ENCODE results near the gene MED12L.

DNA sequence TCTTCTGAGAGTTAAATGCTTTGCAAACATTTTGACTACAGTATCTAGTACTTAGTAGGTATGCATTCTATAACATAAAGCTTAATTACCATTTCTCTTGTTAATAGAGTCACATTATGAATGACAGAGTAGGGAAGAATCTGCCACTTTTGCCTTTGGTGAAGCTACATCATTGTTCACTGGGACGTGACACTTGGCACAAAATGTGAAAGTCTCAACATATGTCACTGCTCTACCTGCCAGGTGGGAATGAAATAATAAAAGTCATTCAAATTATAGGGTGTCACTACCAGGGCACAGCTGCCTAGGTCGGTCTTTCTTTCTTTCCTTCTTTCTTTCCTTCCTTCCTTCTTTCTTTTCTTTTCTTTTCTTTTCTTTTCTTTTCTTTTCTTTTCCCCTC lies 213.5 kb downstream of the MED12L start:
- TF ChIP-seq EZH2 (IDR thresholded peaks at IDR 0.05), result no peak
- TF ChIP-seq, protein P1, sequence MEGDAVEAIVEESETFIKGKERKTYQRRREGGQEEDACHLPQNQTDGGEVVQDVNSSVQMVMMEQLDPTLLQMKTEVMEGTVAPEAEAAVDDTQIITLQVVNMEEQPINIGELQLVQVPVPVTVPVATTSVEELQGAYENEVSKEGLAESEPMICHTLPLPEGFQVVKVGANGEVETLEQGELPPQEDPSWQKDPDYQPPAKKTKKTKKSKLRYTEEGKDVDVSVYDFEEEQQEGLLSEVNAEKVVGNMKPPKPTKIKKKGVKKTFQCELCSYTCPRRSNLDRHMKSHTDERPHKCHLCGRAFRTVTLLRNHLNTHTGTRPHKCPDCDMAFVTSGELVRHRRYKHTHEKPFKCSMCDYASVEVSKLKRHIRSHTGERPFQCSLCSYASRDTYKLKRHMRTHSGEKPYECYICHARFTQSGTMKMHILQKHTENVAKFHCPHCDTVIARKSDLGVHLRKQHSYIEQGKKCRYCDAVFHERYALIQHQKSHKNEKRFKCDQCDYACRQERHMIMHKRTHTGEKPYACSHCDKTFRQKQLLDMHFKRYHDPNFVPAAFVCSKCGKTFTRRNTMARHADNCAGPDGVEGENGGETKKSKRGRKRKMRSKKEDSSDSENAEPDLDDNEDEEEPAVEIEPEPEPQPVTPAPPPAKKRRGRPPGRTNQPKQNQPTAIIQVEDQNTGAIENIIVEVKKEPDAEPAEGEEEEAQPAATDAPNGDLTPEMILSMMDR (IDR thresholded peaks at IDR 0.05 in 2 of 3, conservative IDR thresholded peaks at IDR 0.05 in 1 of 3; ENCODE audit: borderline replicate concordance in 1 of 3, insufficient read depth in 1 of 3, low read depth in 2 of 3, low read length in 2 of 3), result no peak
- TF ChIP-seq POLR2A (IDR thresholded peaks at IDR 0.05; ENCODE audit: borderline replicate concordance, extremely low read depth, insufficient read depth, insufficient read length), result no peak
- TF ChIP-seq MAX (IDR thresholded peaks at IDR 0.05), result no peak
- no peak for TF ChIP-seq POLR2AphosphoS5 (IDR thresholded peaks at IDR 0.05; ENCODE audit: low read depth, low read length)
- TF ChIP-seq REST (IDR thresholded peaks at IDR 0.05; ENCODE audit: low read depth), result no peak
- no peak for TF ChIP-seq ELF1 (IDR thresholded peaks at IDR 0.05; ENCODE audit: borderline replicate concordance, low read depth)
- TF ChIP-seq SRF (IDR thresholded peaks at IDR 0.05; ENCODE audit: low read depth), result no peak
- TF ChIP-seq ZNF274 (IDR thresholded peaks at IDR 0.05; ENCODE audit: low read depth, low read length), result no peak
- no peak for TF ChIP-seq FOSL1 (IDR thresholded peaks at IDR 0.05; ENCODE audit: low read depth)
- TF ChIP-seq JUND (IDR thresholded peaks at IDR 0.05), result no peak
- TF ChIP-seq, protein P2, sequence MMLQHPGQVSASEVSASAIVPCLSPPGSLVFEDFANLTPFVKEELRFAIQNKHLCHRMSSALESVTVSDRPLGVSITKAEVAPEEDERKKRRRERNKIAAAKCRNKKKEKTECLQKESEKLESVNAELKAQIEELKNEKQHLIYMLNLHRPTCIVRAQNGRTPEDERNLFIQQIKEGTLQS (IDR thresholded peaks at IDR 0.05), result no peak
- no peak for TF ChIP-seq SP1 (IDR thresholded peaks at IDR 0.05; ENCODE audit: low read depth)
